Activated naive CD4-positive, alpha-beta T cell treated with anti-CD3 and anti-CD28 coated beads, Interleukin-2, amount 50 U/mL, for 72 hours (primary cell): ENCODE data around the gene EDDM13. TPM values are rescaled to one million over a fixed set of nuclear protein-coding genes. Genes with fewer than 3 reads are reported as not detected.
A peak's percentile ranks its signal among the peaks of the same experiment; 100 is the strongest.
"Not testable (repeated sequence)": the region's sequence is repeated elsewhere in the genome, so short reads cannot be mapped to it uniquely, and the experiment has no call there.

Source experiments
- ATAC-seq, 2 donors: fragments of 150-1000 bp; cut with Tn5 transposase; 2 replicates each; pipeline ENCODE4 v1.10.0; 2021; ENCODE audit warnings: mild to moderate bottlenecking in 2 of 2, moderate library complexity in 2 of 2
- DNase-seq, 2 donors: peaks; one replicate each; pipeline ENCODE4 v3.0.0; 2021 to 2022; ENCODE audit warnings: low spot score in 2 of 2
- H3K27ac Mint-ChIP-seq, 2 donors: one replicate each; pipeline ENCODE4 v1.8.0; 2022; ENCODE audit warnings: mild to moderate bottlenecking in 2 of 2, mixed read lengths in 2 of 2
- H3K36me3 Mint-ChIP-seq, 2 donors: one replicate each; pipeline ENCODE4 v1.8.0; 2022; ENCODE audit warnings: mixed read lengths in 2 of 2
- H3K9me3 Mint-ChIP-seq, 2 donors: one replicate each; pipeline ENCODE4 v1.8.0; 2022; ENCODE audit warnings: mixed read lengths in 2 of 2
- total RNA-seq, 2 donors: library from RNA; stranded (reverse); gene quantifications; one replicate each; pipeline ENCODE4 v1.2.3, GENCODE V29; 2022

The EDDM13 gene
- 1 to 10 TPM; 1.2 to 2.0 TPM for total RNA-seq

GRCh38 chr19:56272161-56272798, at the start of gene EDDM13:
Gene EDDM13 (plus strand): TSS chr19:56272748. CDS start chr19:56272835, 87 bp downstream.
- H3K36me3 Mint-ChIP-seq: peaks cover 0 to 4% of the 10 kb centered on the region in 2 donors
- no peak within 1 kb of the TSS for H3K27ac Mint-ChIP-seq
- no peaks in the 10 kb centered on the region for H3K9me3 Mint-ChIP-seq
- DNase-seq: no peak
- ATAC-seq: no peak

GRCh38 chr19:56222901-56223300, 49.6 kb upstream of the EDDM13 start:
- H3K36me3 Mint-ChIP-seq: peaks cover 0 to 19% of the 10 kb centered on the region in 2 donors
- no peak for DNase-seq
- H3K27ac Mint-ChIP-seq: peak overlapping the region in 1 of 2 donors; percentile 73
- no peaks in the 10 kb centered on the region for H3K9me3 Mint-ChIP-seq
- no peak for ATAC-seq

- no peak for ATAC-seq
- Mint-ChIP-seq H3K36me3 (peaks cover 0 to 19% of the 10 kb centered on the region in 2 donors), H3K27ac (no peak overlapping the region), H3K9me3 (no peaks in the 10 kb centered on the region)
- DNase-seq: no peak
Measured at GRCh38 chr19:56223481-56223880, 49.1 kb upstream of the EDDM13 start.

- Mint-ChIP-seq H3K9me3 (no peaks in the 10 kb centered on the region), H3K36me3 (no peaks in the 10 kb centered on the region)
- ATAC-seq: no peak
Measured at GRCh38 chr19:56245121-56245740, 27.3 kb upstream of the EDDM13 start.

GRCh38 chr19:56245764-56246163, 26.8 kb upstream of the EDDM13 start:
- H3K9me3 Mint-ChIP-seq, DNase-seq: not testable (repeated sequence)

More at GRCh38 chr19:56245121-56245740, 27.3 kb upstream of the EDDM13 start:
- no peak overlapping the region for H3K27ac Mint-ChIP-seq
- DNase-seq: no peak

GRCh38 chr19:56248736-56249338, 23.7 kb upstream of the EDDM13 start:
- ATAC-seq, H3K9me3 Mint-ChIP-seq, H3K36me3 Mint-ChIP-seq, DNase-seq, H3K27ac Mint-ChIP-seq: not testable (repeated sequence)

More at GRCh38 chr19:56245764-56246163, 26.8 kb upstream of the EDDM13 start:
- not testable (repeated sequence) for H3K27ac Mint-ChIP-seq, ATAC-seq, H3K36me3 Mint-ChIP-seq

GRCh38 chr19:56252699-56253422, 19.7 kb upstream of the EDDM13 start:
- DNase-seq (peak; percentile 77 to 85), ATAC-seq (peak; percentile 71 to 76)
- Mint-ChIP-seq H3K9me3 (peaks cover 3 to 9% of the 10 kb centered on the region in 2 donors), H3K36me3 (peaks cover 0 to 9% of the 10 kb centered on the region in 2 donors), H3K27ac (peak overlapping the region; percentile 18 to 81)

GRCh38 chr19:56253737-56254136, 18.8 kb upstream of the EDDM13 start:
- H3K27ac Mint-ChIP-seq: no peak overlapping the region
- DNase-seq (no peak), ATAC-seq (no peak)
- H3K36me3 Mint-ChIP-seq: peaks cover 0 to 9% of the 10 kb centered on the region in 2 donors
- peaks cover 3 to 9% of the 10 kb centered on the region in 2 donors for H3K9me3 Mint-ChIP-seq

- ATAC-seq (no peak), DNase-seq (no peak)
- Mint-ChIP-seq H3K9me3 (no peaks in the 10 kb centered on the region), H3K36me3 (no peaks in the 10 kb centered on the region), H3K27ac (no peak overlapping the region)
Measured at GRCh38 chr19:56258272-56258671, 14.3 kb upstream of the EDDM13 start.

GRCh38 chr19:56261145-56261544, 11.4 kb upstream of the EDDM13 start:
- DNase-seq (no peak), ATAC-seq (no peak)
- no peaks in the 10 kb centered on the region for H3K9me3 Mint-ChIP-seq
- peak overlapping the region in 1 of 2 donors; percentile 22 for H3K27ac Mint-ChIP-seq
- H3K36me3 Mint-ChIP-seq: no peaks in the 10 kb centered on the region

- H3K9me3 Mint-ChIP-seq, H3K27ac Mint-ChIP-seq, ATAC-seq, DNase-seq, H3K36me3 Mint-ChIP-seq: not testable (repeated sequence)
Measured at GRCh38 chr19:56261932-56262331, 10.6 kb upstream of the EDDM13 start.

- no peaks in the 10 kb centered on the region for H3K9me3 Mint-ChIP-seq
Measured at GRCh38 chr19:56263319-56263718, 9.2 kb upstream of the EDDM13 start.

GRCh38 chr19:56266051-56266450, 6.5 kb upstream of the EDDM13 start:
- no peak for DNase-seq
- H3K9me3 Mint-ChIP-seq: no peaks in the 10 kb centered on the region
- no peak overlapping the region for H3K27ac Mint-ChIP-seq
- H3K36me3 Mint-ChIP-seq: no peaks in the 10 kb centered on the region
- no peak for ATAC-seq

More at GRCh38 chr19:56263319-56263718, 9.2 kb upstream of the EDDM13 start:
- ATAC-seq: no peak
- H3K27ac Mint-ChIP-seq: no peak overlapping the region
- no peak for DNase-seq
- H3K36me3 Mint-ChIP-seq: no peaks in the 10 kb centered on the region

- Mint-ChIP-seq H3K9me3 (no peaks in the 10 kb centered on the region), H3K36me3 (no peaks in the 10 kb centered on the region), H3K27ac (no peak overlapping the region)
- DNase-seq (no peak), ATAC-seq (no peak)
Measured at GRCh38 chr19:56269348-56269747, 3.2 kb upstream of the EDDM13 start.

- no peak for DNase-seq
- no peak for ATAC-seq
Measured at GRCh38 chr19:56270676-56271075, 1.9 kb upstream of the EDDM13 start.

GRCh38 chr19:56271151-56271550, 1.4 kb upstream of the EDDM13 start:
- no peak overlapping the region for H3K27ac Mint-ChIP-seq
- H3K36me3 Mint-ChIP-seq: peaks cover 0 to 4% of the 10 kb centered on the region in 2 donors
- no peak for ATAC-seq
- no peaks in the 10 kb centered on the region for H3K9me3 Mint-ChIP-seq
- no peak for DNase-seq

More at GRCh38 chr19:56270676-56271075, 1.9 kb upstream of the EDDM13 start:
- Mint-ChIP-seq H3K9me3 (no peaks in the 10 kb centered on the region), H3K27ac (no peak overlapping the region), H3K36me3 (no peaks in the 10 kb centered on the region)
